GM13977 (cell line): Measurements from ENCODE around the gene IRF3.
"Not testable (repeated sequence)": the region's sequence is repeated elsewhere in the genome, so short reads cannot be mapped to it uniquely, and the experiment has no call there.

Experiments
- DNase-seq: peaks from one replicate; pipeline ENCODE4 v3.0.0; 2012; ENCODE audit warnings: low spot score
- in situ Hi-C: fragments of 300-500 bp; cut with MboI; formaldehyde crosslinking; loops from one replicate; pipeline ENCODE4 v1.12.0; 2022; ENCODE audit warnings: low sequenced_read_pairs, low pct_unique_long_range_greater_than_20kb, mixed read lengths, inconsistent platforms; ENCODE audit not compliant: unreplicated experiment
- TF ChIP-seq, protein P1 (sequence below): IDR thresholded peaks from 2 replicates; pipeline ENCODE4 v1.5.1; 2012; ENCODE audit warnings: mild to moderate bottlenecking, control low read depth; ENCODE audit not compliant: insufficient read depth; ENCODE audit errors: extremely low read depth, missing control alignments

IRF3 gene

DNA sequence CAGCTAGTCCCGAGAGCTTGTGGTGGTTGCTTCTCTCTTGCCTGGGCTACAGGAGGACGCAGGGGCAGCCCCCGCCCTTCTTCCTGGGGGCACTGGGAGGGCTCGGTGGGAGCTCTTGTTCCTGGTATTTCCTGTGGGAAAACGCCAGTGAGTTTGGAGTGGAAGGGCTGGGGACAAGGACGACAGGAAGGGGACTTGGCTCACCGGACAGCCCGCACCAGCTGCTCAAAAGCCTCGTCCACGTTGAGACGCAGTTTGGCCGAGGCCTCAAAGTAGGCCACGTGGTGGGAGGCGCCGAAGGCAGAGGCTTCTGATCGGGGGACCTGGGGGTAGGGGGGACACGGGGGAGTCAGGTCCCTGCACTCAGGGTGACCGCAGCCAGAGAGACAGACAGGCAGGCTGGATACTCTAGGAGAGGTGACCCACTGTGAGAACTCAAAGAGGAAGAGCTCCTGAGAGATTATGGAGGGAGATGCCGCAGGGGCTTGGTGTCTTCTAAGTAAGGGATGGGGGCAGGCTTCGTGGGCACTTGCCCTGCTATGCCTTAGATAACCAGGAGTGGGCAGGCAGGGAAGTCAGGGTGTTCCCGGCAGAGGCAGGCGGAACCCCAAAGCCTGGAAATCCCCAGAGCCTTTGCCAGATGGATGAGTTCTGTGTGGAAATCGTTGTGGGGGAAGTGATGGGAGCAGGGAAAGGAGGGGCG is 30.0 kb downstream of the IRF3 start:
- TF ChIP-seq, protein P1, sequence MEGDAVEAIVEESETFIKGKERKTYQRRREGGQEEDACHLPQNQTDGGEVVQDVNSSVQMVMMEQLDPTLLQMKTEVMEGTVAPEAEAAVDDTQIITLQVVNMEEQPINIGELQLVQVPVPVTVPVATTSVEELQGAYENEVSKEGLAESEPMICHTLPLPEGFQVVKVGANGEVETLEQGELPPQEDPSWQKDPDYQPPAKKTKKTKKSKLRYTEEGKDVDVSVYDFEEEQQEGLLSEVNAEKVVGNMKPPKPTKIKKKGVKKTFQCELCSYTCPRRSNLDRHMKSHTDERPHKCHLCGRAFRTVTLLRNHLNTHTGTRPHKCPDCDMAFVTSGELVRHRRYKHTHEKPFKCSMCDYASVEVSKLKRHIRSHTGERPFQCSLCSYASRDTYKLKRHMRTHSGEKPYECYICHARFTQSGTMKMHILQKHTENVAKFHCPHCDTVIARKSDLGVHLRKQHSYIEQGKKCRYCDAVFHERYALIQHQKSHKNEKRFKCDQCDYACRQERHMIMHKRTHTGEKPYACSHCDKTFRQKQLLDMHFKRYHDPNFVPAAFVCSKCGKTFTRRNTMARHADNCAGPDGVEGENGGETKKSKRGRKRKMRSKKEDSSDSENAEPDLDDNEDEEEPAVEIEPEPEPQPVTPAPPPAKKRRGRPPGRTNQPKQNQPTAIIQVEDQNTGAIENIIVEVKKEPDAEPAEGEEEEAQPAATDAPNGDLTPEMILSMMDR, result no peak

GRCh38 chr19:49633273-49633672 is 32.4 kb downstream of the IRF3 start:
- in situ Hi-C loops, DNase-seq: not testable (repeated sequence)

More for the DNA sequence above, 30.0 kb downstream of the IRF3 start:
- in situ Hi-C loops, result no loop called here
- DNase-seq, result no peak

- TF ChIP-seq, protein P1, result no peak
- in situ Hi-C loops, result no loop called here
- no peak for DNase-seq
Measured at GRCh38 chr19:49632576-49632975, 33.1 kb downstream of the IRF3 start.

DNA sequence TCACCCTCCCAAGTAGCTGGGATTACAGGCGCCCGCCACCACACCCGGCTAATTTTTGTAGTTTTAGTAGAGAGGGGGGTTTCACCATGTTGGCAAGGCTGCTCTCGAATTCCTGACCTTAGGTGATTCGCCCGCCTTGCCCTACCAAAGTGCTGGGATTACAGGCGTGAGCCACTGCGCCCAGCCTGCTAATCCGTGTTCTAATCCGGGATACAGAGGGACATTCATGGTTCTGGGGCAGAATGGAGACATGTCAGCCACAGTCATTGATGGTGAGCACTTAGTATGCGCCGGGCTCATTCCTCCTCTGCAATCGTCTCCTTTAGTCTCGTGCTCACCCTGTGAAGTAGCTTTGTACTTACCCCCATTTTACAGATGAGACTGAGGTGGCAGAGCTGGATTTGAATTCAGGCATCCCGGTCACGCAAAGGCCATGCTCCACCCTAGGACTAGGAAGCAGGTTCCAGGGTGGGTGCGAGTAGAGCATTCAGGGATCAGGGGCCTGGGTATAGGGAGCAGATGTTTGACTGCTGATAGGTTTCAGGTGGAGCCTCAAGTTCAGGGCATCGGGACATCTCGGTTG is 34.0 kb downstream of the IRF3 start:
- TF ChIP-seq, protein P1, result no peak
- no peak for DNase-seq
- in situ Hi-C loops, result no loop called here

DNA sequence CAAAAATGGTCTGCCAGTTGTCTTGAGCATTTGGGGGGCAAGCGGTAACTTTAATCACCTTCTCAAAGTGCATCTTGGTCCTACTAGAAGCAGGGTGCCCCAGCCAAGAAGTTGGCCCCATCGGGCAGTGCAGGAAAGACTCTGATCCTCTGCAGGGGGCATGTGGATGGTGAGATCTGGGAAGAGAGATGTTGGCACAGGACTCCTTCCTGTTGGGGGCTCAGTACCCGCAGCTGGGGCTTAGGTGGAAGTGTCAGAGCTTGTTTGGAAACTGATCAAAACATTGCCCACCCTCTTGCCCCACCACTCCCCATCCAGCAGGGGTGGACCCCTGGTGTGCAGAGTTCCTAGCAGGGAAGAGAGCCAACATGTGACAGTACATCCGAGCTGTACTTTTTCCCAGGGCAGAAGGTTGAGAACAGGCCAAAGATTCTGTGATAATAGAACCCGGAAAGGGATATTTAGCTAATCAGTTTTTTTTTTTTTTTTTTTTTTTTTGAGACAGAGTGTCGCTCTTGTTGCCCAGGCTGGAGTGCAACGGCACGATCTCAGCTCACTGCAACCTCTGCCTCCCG is 34.6 kb downstream of the IRF3 start:
- TF ChIP-seq, protein P1, result no peak
- no peak for DNase-seq
- in situ Hi-C loops, result no loop called here

- DNase-seq, result no peak
- in situ Hi-C loops, result no loop called here
- TF ChIP-seq, protein P1, result no peak
Measured at GRCh38 chr19:49629659-49630058, 36.0 kb downstream of the IRF3 start.

- TF ChIP-seq, protein P1, result no peak
Measured at GRCh38 chr19:49626226-49626625, 39.4 kb downstream of the IRF3 start.

More at GRCh38 chr19:49626226-49626625, 39.4 kb downstream of the IRF3 start:
- in situ Hi-C loops, result no loop called here
- no peak for DNase-seq
